GM21529 (cell line): ENCODE data around the gene JUN.
"Not testable (repeated sequence)": the region's sequence is repeated elsewhere in the genome, so short reads cannot be mapped to it uniquely, and the experiment has no call there.

Source experiments
- ATAC-seq: cut with Tn5 transposase; IDR thresholded peaks from one replicate; pipeline ENCODE4 v1.9.1; 2021; ENCODE audit not compliant: unreplicated experiment

JUN gene

GRCh38 chr1:58809325-58810010, 25.6 kb upstream of the JUN start:
- ATAC-seq = no peak

GRCh38 chr1:58808077-58808476, 24.2 kb upstream of the JUN start:
- no peak for ATAC-seq

- ATAC-seq = peak; percentile 73
Measured at GRCh38 chr1:58805716-58806571, 22.1 kb upstream of the JUN start.

GRCh38 chr1:58804853-58805565, 21.2 kb upstream of the JUN start:
- ATAC-seq = peak; percentile 2

- ATAC-seq = no peak
Measured at GRCh38 chr1:58803858-58804257, 20.0 kb upstream of the JUN start.

GRCh38 chr1:58802640-58803399, 19.0 kb upstream of the JUN start:
- ATAC-seq = no peak

- not testable (repeated sequence) for ATAC-seq
Measured at GRCh38 chr1:58801286-58801685, 17.4 kb upstream of the JUN start.

GRCh38 chr1:58799650-58800049, 15.8 kb upstream of the JUN start:
- no peak for ATAC-seq

GRCh38 chr1:58798910-58799442, 15.1 kb upstream of the JUN start:
- ATAC-seq = no peak

GRCh38 chr1:58796416-58796815, 12.6 kb upstream of the JUN start:
- no peak for ATAC-seq

GRCh38 chr1:58794585-58794984, 10.7 kb upstream of the JUN start:
- no peak for ATAC-seq

- ATAC-seq = no peak
Measured at GRCh38 chr1:58792846-58793245, 9.0 kb upstream of the JUN start.

GRCh38 chr1:58791106-58791505, 7.3 kb upstream of the JUN start:
- ATAC-seq = no peak

GRCh38 chr1:58789996-58790660, 6.3 kb upstream of the JUN start:
- ATAC-seq = no peak

- ATAC-seq = no peak
Measured at GRCh38 chr1:58789322-58789856, 5.5 kb upstream of the JUN start.

- ATAC-seq = no peak
Measured at GRCh38 chr1:58788259-58788658, 4.4 kb upstream of the JUN start.

GRCh38 chr1:58786927-58787245, 3.0 kb upstream of the JUN start:
- ATAC-seq = no peak

- ATAC-seq = no peak
Measured at GRCh38 chr1:58786184-58786926, 2.5 kb upstream of the JUN start.

GRCh38 chr1:58785442-58786058, 1.7 kb upstream of the JUN start:
- no peak for ATAC-seq
